HG02938 (cell line): ENCODE measurements around the gene LSAMP.

ENCODE experiments used
- ATAC-seq: cut with Tn5 transposase; IDR thresholded peaks from one replicate; pipeline ENCODE4 v1.9.1; 2021; ENCODE audit warnings: mild to moderate bottlenecking, moderate library complexity; ENCODE audit not compliant: unreplicated experiment

The LSAMP gene

GRCh38 chr3:116445311-116445841 lies at the start of gene LSAMP:
LSAMP (minus strand) TSS chr3:116445487.
- ATAC-seq, result no peak

- no peak for ATAC-seq
Observed at GRCh38 chr3:116492379-116492778, 47.1 kb upstream of the LSAMP start.

- ATAC-seq, result no peak
Observed at GRCh38 chr3:116483135-116483534, 37.8 kb upstream of the LSAMP start.

GRCh38 chr3:116476691-116477090 lies 31.4 kb upstream of the LSAMP start:
- ATAC-seq, result no peak

GRCh38 chr3:116474801-116475200 lies 29.5 kb upstream of the LSAMP start:
- no peak for ATAC-seq

- no peak for ATAC-seq
Observed at GRCh38 chr3:116474032-116474780, 28.9 kb upstream of the LSAMP start.

- ATAC-seq, result no peak
Observed at GRCh38 chr3:116473602-116474001, 28.3 kb upstream of the LSAMP start.

- ATAC-seq, result no peak
Observed at GRCh38 chr3:116470605-116471197, 25.4 kb upstream of the LSAMP start.

- ATAC-seq, result no peak
Observed at GRCh38 chr3:116469546-116469945, 24.3 kb upstream of the LSAMP start.

- ATAC-seq, result no peak
Observed at GRCh38 chr3:116464276-116464798, 19.1 kb upstream of the LSAMP start.

- no peak for ATAC-seq
Observed at GRCh38 chr3:116453666-116454346, 8.5 kb upstream of the LSAMP start.

- ATAC-seq, result no peak
Observed at GRCh38 chr3:116449546-116450350, 4.5 kb upstream of the LSAMP start.

- no peak for ATAC-seq
Observed at GRCh38 chr3:116445990-116446389, 703 bp upstream of the LSAMP start.

GRCh38 chr3:116444819-116445310 lies 422 bp downstream of the LSAMP start:
- ATAC-seq, result no peak

- no peak for ATAC-seq
Observed at GRCh38 chr3:116444115-116444747, 1.1 kb downstream of the LSAMP start.

GRCh38 chr3:116443191-116443661 lies 2.1 kb downstream of the LSAMP start:
- no peak for ATAC-seq

- no peak for ATAC-seq
Observed at GRCh38 chr3:116442331-116443021, 2.8 kb downstream of the LSAMP start.

- no peak for ATAC-seq
Observed at GRCh38 chr3:116441652-116442051, 3.6 kb downstream of the LSAMP start.

- no peak for ATAC-seq
Observed at GRCh38 chr3:116440196-116440595, 5.1 kb downstream of the LSAMP start.
